ENCODE data around the gene DPYD. TPM values are rescaled to one million over a fixed set of nuclear protein-coding genes. Genes with fewer than 3 reads are reported as not detected.

Gene DPYD
- total RNA-seq, 1 donor from 2014 or later, result 8.5 TPM

GRCh38 chr1:97621955-97622354, 298.9 kb downstream of the DPYD start:
- no peak for TF ChIP-seq CTCF (conservative IDR thresholded peaks at IDR 0.05)
- DNase-seq (ENCODE audit: extremely low spot score, unreplicated experiment), result no peak
- Mint-ChIP-seq H3K4me1 (ENCODE audit: unreplicated experiment) (no peaks in the 10 kb centered on the region), H3K36me3 (no peaks in the 10 kb centered on the region), H3K4me3 (no peak overlapping the region), H3K27ac (no peak overlapping the region), H3K9me3 (peaks cover 10% of the 10 kb centered on the region), H3K27me3 (peaks cover 14% of the 10 kb centered on the region)

- Mint-ChIP-seq H3K9me3 (peaks cover 10% of the 10 kb centered on the region), H3K36me3 (no peaks in the 10 kb centered on the region), H3K4me3 (no peak overlapping the region), H3K27me3 (peaks cover 11% of the 10 kb centered on the region), H3K27ac (no peak overlapping the region), H3K4me1 (ENCODE audit: unreplicated experiment) (no peaks in the 10 kb centered on the region)
- no peak for DNase-seq (ENCODE audit: extremely low spot score, unreplicated experiment)
- no peak for TF ChIP-seq CTCF (conservative IDR thresholded peaks at IDR 0.05)
Measured at GRCh38 chr1:97619706-97620105, 301.1 kb downstream of the DPYD start.

- Mint-ChIP-seq H3K4me3 (no peak overlapping the region), H3K9me3 (no peaks in the 10 kb centered on the region), H3K36me3 (peaks cover 6% of the 10 kb centered on the region), H3K4me1 (ENCODE audit: unreplicated experiment) (no peaks in the 10 kb centered on the region), H3K27ac (no peak overlapping the region), H3K27me3 (peaks cover under 1% of the 10 kb centered on the region)
- DNase-seq (ENCODE audit: extremely low spot score, unreplicated experiment), result no peak
- no peak for TF ChIP-seq CTCF (conservative IDR thresholded peaks at IDR 0.05)
Measured at GRCh38 chr1:97610748-97611147, 310.1 kb downstream of the DPYD start.

- Mint-ChIP-seq H3K36me3 (peaks cover 6% of the 10 kb centered on the region), H3K4me3 (no peak overlapping the region), H3K9me3 (no peaks in the 10 kb centered on the region), H3K27ac (no peak overlapping the region), H3K4me1 (ENCODE audit: unreplicated experiment) (no peaks in the 10 kb centered on the region), H3K27me3 (no peaks in the 10 kb centered on the region)
- no peak for DNase-seq (ENCODE audit: extremely low spot score, unreplicated experiment)
- no peak for TF ChIP-seq CTCF (conservative IDR thresholded peaks at IDR 0.05)
Measured at GRCh38 chr1:97610102-97610501, 310.7 kb downstream of the DPYD start.

GRCh38 chr1:97608272-97608671, 312.6 kb downstream of the DPYD start:
- TF ChIP-seq CTCF (conservative IDR thresholded peaks at IDR 0.05), result no peak
- no peak for DNase-seq (ENCODE audit: extremely low spot score, unreplicated experiment)
- H3K9me3 Mint-ChIP-seq, result no peaks in the 10 kb centered on the region
- no peak overlapping the region for H3K4me3 Mint-ChIP-seq
- H3K27ac Mint-ChIP-seq, result no peak overlapping the region
- no peaks in the 10 kb centered on the region for H3K27me3 Mint-ChIP-seq
- H3K4me1 Mint-ChIP-seq (ENCODE audit: unreplicated experiment), result peaks cover 7% of the 10 kb centered on the region
- peaks cover 6% of the 10 kb centered on the region for H3K36me3 Mint-ChIP-seq

- Mint-ChIP-seq H3K4me1 (ENCODE audit: unreplicated experiment) (peaks cover 8% of the 10 kb centered on the region), H3K4me3 (no peak overlapping the region), H3K27me3 (no peaks in the 10 kb centered on the region), H3K9me3 (no peaks in the 10 kb centered on the region), H3K36me3 (no peaks in the 10 kb centered on the region), H3K27ac (no peak overlapping the region)
- DNase-seq (ENCODE audit: extremely low spot score, unreplicated experiment), result no peak
- no peak for TF ChIP-seq CTCF (conservative IDR thresholded peaks at IDR 0.05)
Measured at GRCh38 chr1:97603776-97604175, 317.1 kb downstream of the DPYD start.
